GM12878 (cell line): Measurements from ENCODE around the gene PPRC1. TPM values are rescaled to one million over a fixed set of nuclear protein-coding genes. Genes with fewer than 3 reads are reported as not detected.

Source experiments
- ATAC-seq: fragments of 200-7000 bp; cut with Tn5 transposase; 3 replicates; pipeline ENCODE4 v1.9.1; 2020; ENCODE audit warnings: mild to moderate bottlenecking, moderate library complexity
- BruUV-seq: library from RNA; stranded (reverse); fragments of 400-500 nt; replicated peaks from 2 replicates; lab custom pipeline; 2021; lab: Mats Ljungman, UMichigan
- CTCF ChIA-PET: fragments of 300-600 bp; sonication (Branson Sonifier 250); formaldehyde crosslinking; extraction: SDS; loops from one replicate; lab custom pipeline; 2021; ENCODE audit warnings: inconsistent platforms; lab: Yijun Ruan, JAX
- POLR2A ChIA-PET: fragments of 350-600 bp; formaldehyde crosslinking; extraction: SDS; loops from one replicate; lab custom pipeline; 2021; ENCODE audit warnings: inconsistent platforms; lab: Charles Lee
- RAD21 ChIA-PET: fragments of 300-600 bp; sonication (Branson Sonifier 250); formaldehyde crosslinking; loops from one replicate; lab custom pipeline; 2023; ENCODE audit warnings: antibody characterized with exemption; ENCODE audit not compliant: unreplicated experiment; lab: Charles Lee
- SMC1A ChIA-PET: fragments of 300-600 bp; sonication (Branson Sonifier 250); formaldehyde crosslinking; loops from one replicate; lab custom pipeline; 2023; ENCODE audit not compliant: unreplicated experiment, uncharacterized antibody; lab: Charles Lee
- DNase-seq: peaks from one replicate; pipeline ENCODE4 v3.0.0-alpha.2; 2011; ENCODE audit warnings: low read depth, low spot score
- FAIRE-seq: peaks from 3 replicates; lab custom pipeline; 2011; peaks lifted over from hg19 to GRCh38; lab: Jason Lieb, UNC
- H2AFZ ChIP-seq: 2 replicates; pipeline ENCODE4 v1.6.0; 2011; ENCODE audit warnings: low read depth, low read length, control low read depth; ENCODE audit not compliant: control insufficient read depth
- H3K27ac ChIP-seq: 2 replicates; pipeline ENCODE4 v1.5.1; 2011; ENCODE audit warnings: control low read depth; ENCODE audit not compliant: control insufficient read depth, insufficient read depth
- H3K27me3 ChIP-seq, 2 experiments: replicated peaks in 1 of 2; 2 replicates each; pipeline versions ENCODE4 v1.6.0 to v1.6.1; 2011; ENCODE audit warnings: low read length in 1 of 2; ENCODE audit not compliant: control insufficient read depth in 2 of 2, insufficient read depth in 2 of 2
- H3K36me3 ChIP-seq, 2 experiments: 2 replicates each; pipeline ENCODE4 v1.5.1; 2011; ENCODE audit warnings: low read length in 1 of 2; ENCODE audit not compliant: control insufficient read depth in 2 of 2, insufficient read depth in 2 of 2
- H3K4me1 ChIP-seq: 2 replicates; pipeline ENCODE4 v1.6.1; 2011; ENCODE audit warnings: mild to moderate bottlenecking, low read length, moderate library complexity, mixed read lengths; ENCODE audit not compliant: control insufficient read depth, insufficient read depth
- H3K4me2 ChIP-seq: 2 replicates; pipeline ENCODE4 v1.6.0; 2011; ENCODE audit warnings: control low read depth; ENCODE audit not compliant: control insufficient read depth, insufficient read depth
- H3K4me3 ChIP-seq: fragments of 200-600 bp; sonication (generic); 2 replicates; pipeline ENCODE4 v1.5.1; 2016
- H3K79me2 ChIP-seq: 2 replicates; pipeline ENCODE4 v1.6.0; 2011; ENCODE audit warnings: low read length; ENCODE audit not compliant: control insufficient read depth, insufficient read depth
- H3K9ac ChIP-seq: 2 replicates; pipeline ENCODE4 v1.8.0; 2011; ENCODE audit warnings: low read length, control low read depth, mixed read lengths; ENCODE audit not compliant: control insufficient read depth, insufficient read depth
- H3K9me3 ChIP-seq: replicated peaks from 3 replicates; pipeline ENCODE4 v1.5.1; 2011; ENCODE audit warnings: mild to moderate bottlenecking, low read length; ENCODE audit not compliant: control insufficient read depth, insufficient read depth
- H4K20me1 ChIP-seq: 2 replicates; pipeline ENCODE4 v1.6.0; 2011; ENCODE audit not compliant: control insufficient read depth, insufficient read depth
- ASH2L ChIP-seq: fragments of 300-600, 200-600 bp; sonication (generic); IDR thresholded peaks from 2 replicates; pipeline ENCODE4 v1.6.1; 2017; ENCODE audit warnings: low read depth, mild to moderate bottlenecking, borderline replicate concordance
- CBFB ChIP-seq: IDR thresholded peaks from 2 replicates; pipeline ENCODE4 v1.6.1; 2016; ENCODE audit warnings: antibody characterized with exemption, low read depth
- CHD2 ChIP-seq: IDR thresholded peaks from 2 replicates; pipeline ENCODE4 v1.6.1; 2011; ENCODE audit warnings: low read depth, low read length, improper control_type of control experiment, borderline replicate concordance
- DPF2 ChIP-seq: fragments of 450-650 bp; IDR thresholded peaks from 2 replicates; pipeline ENCODE4 v1.6.1; 2017; ENCODE audit warnings: mild to moderate bottlenecking
- EED ChIP-seq: sonication (generic); IDR thresholded peaks from 2 replicates; pipeline ENCODE4 v1.6.1; 2016; ENCODE audit warnings: antibody characterized with exemption, low read depth
- ETV6 ChIP-seq, 2 experiments: fragments of 450-650 bp in 1 of 2; IDR thresholded peaks in 1 of 2; conservative IDR thresholded peaks in 1 of 2; 2 replicates each; pipeline ENCODE4 v1.6.1; 2014; ENCODE audit warnings: antibody characterized with exemption in 1 of 2, borderline replicate concordance in 1 of 2, low read depth in 1 of 2, mild to moderate bottlenecking in 1 of 2, moderate library complexity in 1 of 2
- HDGF ChIP-seq: fragments of 450-650 bp; IDR thresholded peaks from 2 replicates; pipeline ENCODE4 v1.6.1; 2016; ENCODE audit warnings: antibody characterized with exemption
- KLF5 ChIP-seq: fragments of 450-650 bp; IDR thresholded peaks from 2 replicates; pipeline ENCODE4 v1.6.1; 2014; ENCODE audit warnings: mild to moderate bottlenecking; ENCODE audit not compliant: partially characterized antibody
- MEF2A ChIP-seq: IDR thresholded peaks from 2 replicates; pipeline ENCODE4 v1.6.1; 2011; ENCODE audit warnings: low read depth, mild to moderate bottlenecking, low read length, moderate library complexity; ENCODE audit not compliant: insufficient read depth
- NFIC ChIP-seq: IDR thresholded peaks from 2 replicates; pipeline ENCODE4 v1.6.1; 2012; ENCODE audit warnings: low read depth, mild to moderate bottlenecking, inconsistent platforms, low read length, moderate library complexity
- NFYA ChIP-seq: IDR thresholded peaks from 2 replicates; pipeline ENCODE4 v1.6.1; 2011; ENCODE audit warnings: low read depth, mild to moderate bottlenecking, low read length, improper control_type of control experiment, borderline replicate concordance
- RBBP5 ChIP-seq: fragments of 200-600 bp; sonication (generic); conservative IDR thresholded peaks from 2 replicates; pipeline ENCODE4 v1.6.1; 2016
- SMC3 ChIP-seq: IDR thresholded peaks from 2 replicates; pipeline ENCODE4 v1.6.1; 2011; ENCODE audit warnings: low read length, improper control_type of control experiment, borderline replicate concordance
- SREBF2 ChIP-seq: IDR thresholded peaks from 2 replicates; pipeline ENCODE4 v1.6.1; 2012; ENCODE audit warnings: mild to moderate bottlenecking, low read length
- TAF1 ChIP-seq: IDR thresholded peaks from 2 replicates; pipeline ENCODE4 v1.6.1; 2011; ENCODE audit warnings: mild to moderate bottlenecking, low read depth, low read length, borderline replicate concordance
- TARDBP ChIP-seq: IDR thresholded peaks from 2 replicates; pipeline ENCODE4 v1.6.1; 2016; ENCODE audit warnings: borderline replicate concordance
- TBL1XR1 ChIP-seq: IDR thresholded peaks from 2 replicates; pipeline ENCODE4 v1.6.1; 2012; ENCODE audit warnings: low read depth, low read length, improper control_type of control experiment
- TCF12 ChIP-seq: IDR thresholded peaks from 2 replicates; pipeline ENCODE4 v1.6.1; 2011; ENCODE audit warnings: low read depth, mild to moderate bottlenecking, low read length
- YY1 ChIP-seq: IDR thresholded peaks from 2 replicates; pipeline ENCODE4 v1.6.1; 2011; ENCODE audit warnings: low read depth, mild to moderate bottlenecking, low read length
- WGBS: methylation state at CpG from one replicate; pipeline ENCODE4 v1.1.6; 2016; ENCODE audit warnings: low lambda C conversion rate; ENCODE audit not compliant: insufficient replicate concordance, insufficient coverage; ENCODE audit errors: missing lambda C conversion rate; 5-methylcytosine and 5-hydroxymethylcytosine counted together
- in situ Hi-C: fragments of 300-500 bp; cut with MboI; formaldehyde crosslinking; loops from 9 replicates; pipeline ENCODE4 v1.14.3; 2018; ENCODE audit warnings: mixed read lengths
- intact Hi-C: fragments of 100-400 bp; cut with micrococcal nuclease; formaldehyde crosslinking; loops from one replicate; pipeline ENCODE4 v1.14.2; 2022; ENCODE audit not compliant: unreplicated experiment
- polyA plus RNA-seq, 11 experiments: library from polyadenylated mRNA; depleted of rRNA in 4 of 11; unstranded in 6 of 11; stranded (reverse) in 5 of 11; fragments of >200 nt; fragmentation: Nextera tagmentation in 4 of 11; fragmentation: Illumina TruSeq in 1 of 11; extraction: Ambion mirVana in 4 of 11; extraction: Trizol in 1 of 11; gene quantifications; 1 replicate in 1 of 11; 2 replicates in 10 of 11; pipeline versions ENCODE4 v1.2.1 to v1.2.3, GENCODE V29; 2011 to 2016; ENCODE audit warnings: inconsistent platforms in 2 of 11, missing spikeins in 2 of 11, low read depth in 1 of 11
- total RNA-seq, 4 experiments: library from RNA; depleted of rRNA in 3 of 4; stranded (reverse); fragments of >200 nt in 3 of 4; fragmentation: Illumina TruSeq in 1 of 4; extraction: Trizol in 1 of 4; gene quantifications; 2 replicates each; pipeline versions ENCODE4 v1.2.1 to v1.2.3, GENCODE V29; 2013 to 2021
- TF ChIP-seq, protein P1 (sequence below): fragments of 450-650 bp; IDR thresholded peaks from 2 replicates; pipeline ENCODE4 v1.6.1; 2017; ENCODE audit warnings: antibody characterized with exemption, mild to moderate bottlenecking, moderate library complexity

PPRC1 gene
- total and polyA plus RNA-seq, 10 of the 15 experiments (the other 5 are each of a cell fraction or from before 2014, with no cell fraction given): 13.1 to 69.8 (median 32.4) TPM

- Histone ChIP-seq H3K36me3 (no peaks in the 10 kb centered on the region), H3K4me1 (no peaks in the 10 kb centered on the region), H2AFZ (no peak overlapping the region), H3K4me2 (no peak overlapping the region), H3K9ac (no peak overlapping the region), H3K27ac (no peak overlapping the region), H4K20me1 (no peaks in the 10 kb centered on the region), H3K4me3 (no peak overlapping the region), H3K9me3 (peaks cover 5% of the 10 kb centered on the region; the same call in 2 of the 3 replicates), H3K79me2 (no peaks in the 10 kb centered on the region), H3K27me3 (no peaks in the 10 kb centered on the region)
- TF ChIP-seq TAF1: no peak
- no peak for TF ChIP-seq TCF12
- TF ChIP-seq SMC3: no peak
- no peak for TF ChIP-seq CBFB
- no peak for TF ChIP-seq YY1
- no peak for TF ChIP-seq EED
- TF ChIP-seq SREBF2: no peak
- TF ChIP-seq ASH2L: no peak
- no peak for TF ChIP-seq RBBP5
- TF ChIP-seq TBL1XR1: no peak
- no peak for TF ChIP-seq ETV6 (conservative IDR thresholded peaks at IDR 0.05 in 1 of 2, IDR thresholded peaks at IDR 0.05 in 1 of 2; ENCODE audit: borderline replicate concordance in 1 of 2, low read depth in 1 of 2)
- TF ChIP-seq, protein P1, sequence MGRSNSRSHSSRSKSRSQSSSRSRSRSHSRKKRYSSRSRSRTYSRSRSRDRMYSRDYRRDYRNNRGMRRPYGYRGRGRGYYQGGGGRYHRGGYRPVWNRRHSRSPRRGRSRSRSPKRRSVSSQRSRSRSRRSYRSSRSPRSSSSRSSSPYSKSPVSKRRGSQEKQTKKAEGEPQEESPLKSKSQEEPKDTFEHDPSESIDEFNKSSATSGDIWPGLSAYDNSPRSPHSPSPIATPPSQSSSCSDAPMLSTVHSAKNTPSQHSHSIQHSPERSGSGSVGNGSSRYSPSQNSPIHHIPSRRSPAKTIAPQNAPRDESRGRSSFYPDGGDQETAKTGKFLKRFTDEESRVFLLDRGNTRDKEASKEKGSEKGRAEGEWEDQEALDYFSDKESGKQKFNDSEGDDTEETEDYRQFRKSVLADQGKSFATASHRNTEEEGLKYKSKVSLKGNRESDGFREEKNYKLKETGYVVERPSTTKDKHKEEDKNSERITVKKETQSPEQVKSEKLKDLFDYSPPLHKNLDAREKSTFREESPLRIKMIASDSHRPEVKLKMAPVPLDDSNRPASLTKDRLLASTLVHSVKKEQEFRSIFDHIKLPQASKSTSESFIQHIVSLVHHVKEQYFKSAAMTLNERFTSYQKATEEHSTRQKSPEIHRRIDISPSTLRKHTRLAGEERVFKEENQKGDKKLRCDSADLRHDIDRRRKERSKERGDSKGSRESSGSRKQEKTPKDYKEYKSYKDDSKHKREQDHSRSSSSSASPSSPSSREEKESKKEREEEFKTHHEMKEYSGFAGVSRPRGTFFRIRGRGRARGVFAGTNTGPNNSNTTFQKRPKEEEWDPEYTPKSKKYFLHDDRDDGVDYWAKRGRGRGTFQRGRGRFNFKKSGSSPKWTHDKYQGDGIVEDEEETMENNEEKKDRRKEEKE: no peak
- no peak for TF ChIP-seq HDGF
- no peak for TF ChIP-seq NFIC
- no peak for TF ChIP-seq CHD2
- no peak for TF ChIP-seq MEF2A
- TF ChIP-seq NFYA: no peak
- no peak for TF ChIP-seq KLF5
- no peak for TF ChIP-seq TARDBP
- TF ChIP-seq DPF2: no peak
- ChIA-PET POLR2A (no interaction called here), CTCF (no interaction called here), SMC1A (no interaction called here), RAD21 (no interaction called here)
- no TSS peak for BruUV-seq
- in situ Hi-C loops (no loop called here), intact Hi-C loops (no loop called here)
- no peak for FAIRE-seq
- no peak for ATAC-seq
- WGBS: 51% methylated on average over 6 of the region's 6 CpGs
- no peak for DNase-seq
Observed at GRCh38 chr10:102195296-102195870, 62.5 kb downstream of the PPRC1 start.
